Measurements from ENCODE around the gene LRRC4C. TPM values are rescaled to one million over a fixed set of nuclear protein-coding genes. Genes with fewer than 3 reads are reported as not detected.
"Not testable (repeated sequence)": the region's sequence is repeated elsewhere in the genome, so short reads cannot be mapped to it uniquely, and the experiment has no call there.

The LRRC4C gene
- polyA plus RNA-seq, 1 donor from 2014 or later: 24.3 TPM

- H3K9me3 ChIP-seq (ENCODE audit: low read length): no peaks in the 10 kb centered on the region
- TF ChIP-seq EZH2 (IDR thresholded peaks at IDR 0.05; ENCODE audit: borderline replicate concordance, insufficient read depth, low read length, poor library complexity, severe bottlenecking): no peak
- peak; percentile 60 for TF ChIP-seq RAD21 (conservative IDR thresholded peaks at IDR 0.05)
- no peak for TF ChIP-seq REST (IDR thresholded peaks at IDR 0.05; ENCODE audit: borderline replicate concordance)
- TF ChIP-seq SMC3 (conservative IDR thresholded peaks at IDR 0.05; ENCODE audit: poor library complexity): peak; percentile 61
- TF ChIP-seq EP300 (conservative IDR thresholded peaks at IDR 0.05; ENCODE audit: poor library complexity, severe bottlenecking): peak; percentile 80
- peak; percentile 56 for TF ChIP-seq CTCF (IDR thresholded peaks at IDR 0.05; ENCODE audit: poor library complexity, severe bottlenecking)
- peak; percentile 32 for TF ChIP-seq POLR2AphosphoS5 (IDR thresholded peaks at IDR 0.05)
- no peak for TF ChIP-seq MXI1 (conservative IDR thresholded peaks at IDR 0.05; ENCODE audit: poor library complexity, severe bottlenecking)
- no peak for TF ChIP-seq TAF1 (IDR thresholded peaks at IDR 0.05; ENCODE audit: low read depth)
- H3F3A ChIP-seq (ENCODE audit: insufficient read depth, low read length, poor library complexity, severe bottlenecking): no peaks in the 10 kb centered on the region
- no peak overlapping the region for H3K27ac ChIP-seq (ENCODE audit: low read length)
- no peaks in the 10 kb centered on the region for H3K9me2 ChIP-seq (ENCODE audit: insufficient read depth, low read length)
- H3K36me3 ChIP-seq (ENCODE audit: insufficient read depth, low read length): no peaks in the 10 kb centered on the region
- H2AFZ ChIP-seq (ENCODE audit: low read depth, low read length): no peak overlapping the region
- no peaks in the 10 kb centered on the region for H4K20me1 ChIP-seq (ENCODE audit: insufficient read depth)
- no peaks in the 10 kb centered on the region for H3K27me3 ChIP-seq (ENCODE audit: insufficient read depth, low read depth, low read length)
- H3K4me3 ChIP-seq (ENCODE audit: low read length): no peak overlapping the region
- no peak overlapping the region for H3K9ac ChIP-seq (ENCODE audit: low read length)
- no peaks in the 10 kb centered on the region for H3K79me2 ChIP-seq (replicated peaks; ENCODE audit: insufficient read depth, low read length)
- H3K4me2 ChIP-seq (ENCODE audit: low read length): no peak overlapping the region
These were observed 534.5 kb downstream of the LRRC4C start for GRCh38 chr11:40924915-40925314.

- TF ChIP-seq RAD21 (conservative IDR thresholded peaks at IDR 0.05) (no peak), REST (IDR thresholded peaks at IDR 0.05; ENCODE audit: borderline replicate concordance) (no peak), CTCF (IDR thresholded peaks at IDR 0.05; ENCODE audit: poor library complexity, severe bottlenecking) (no peak), POLR2AphosphoS5 (IDR thresholded peaks at IDR 0.05) (no peak), SMC3 (conservative IDR thresholded peaks at IDR 0.05; ENCODE audit: poor library complexity) (no peak), EZH2 (IDR thresholded peaks at IDR 0.05; ENCODE audit: borderline replicate concordance, insufficient read depth, low read length, poor library complexity, severe bottlenecking) (no peak), TAF1 (IDR thresholded peaks at IDR 0.05; ENCODE audit: low read depth) (no peak), EP300 (conservative IDR thresholded peaks at IDR 0.05; ENCODE audit: poor library complexity, severe bottlenecking) (no peak), MXI1 (conservative IDR thresholded peaks at IDR 0.05; ENCODE audit: poor library complexity, severe bottlenecking) (no peak)
- Histone ChIP-seq H3K27me3 (ENCODE audit: insufficient read depth, low read depth, low read length) (no peaks in the 10 kb centered on the region), H3K4me2 (ENCODE audit: low read length) (no peak overlapping the region), H4K20me1 (ENCODE audit: insufficient read depth) (no peaks in the 10 kb centered on the region), H3F3A (ENCODE audit: insufficient read depth, low read length, poor library complexity, severe bottlenecking) (no peaks in the 10 kb centered on the region), H3K4me3 (ENCODE audit: low read length) (no peak overlapping the region), H3K9ac (ENCODE audit: low read length) (no peak overlapping the region), H3K27ac (ENCODE audit: low read length) (no peak overlapping the region), H3K36me3 (ENCODE audit: insufficient read depth, low read length) (no peaks in the 10 kb centered on the region), H3K9me2 (ENCODE audit: insufficient read depth, low read length) (no peaks in the 10 kb centered on the region), H2AFZ (ENCODE audit: low read depth, low read length) (no peak overlapping the region), H3K79me2 (replicated peaks; ENCODE audit: insufficient read depth, low read length) (no peaks in the 10 kb centered on the region), H3K9me3 (ENCODE audit: low read length) (no peaks in the 10 kb centered on the region)
These were observed 538.2 kb downstream of the LRRC4C start for GRCh38 chr11:40921246-40921645.

GRCh38 chr11:40910774-40911173, 548.7 kb downstream of the LRRC4C start:
- not testable (repeated sequence) for H3F3A ChIP-seq (ENCODE audit: insufficient read depth, low read length, poor library complexity, severe bottlenecking); H4K20me1 ChIP-seq (ENCODE audit: insufficient read depth); H2AFZ ChIP-seq (ENCODE audit: low read depth, low read length); H3K27ac ChIP-seq (ENCODE audit: low read length); H3K36me3 ChIP-seq (ENCODE audit: insufficient read depth, low read length); H3K4me2 ChIP-seq (ENCODE audit: low read length); H3K4me3 ChIP-seq (ENCODE audit: low read length); H3K9me3 ChIP-seq (ENCODE audit: low read length); H3K9ac ChIP-seq (ENCODE audit: low read length); H3K27me3 ChIP-seq (ENCODE audit: insufficient read depth, low read depth, low read length); H3K79me2 ChIP-seq (replicated peaks; ENCODE audit: insufficient read depth, low read length); H3K9me2 ChIP-seq (ENCODE audit: insufficient read depth, low read length)

All from neural cell (in vitro differentiated cells).